Nephron (organoid): ENCODE results near the gene SUPV3L1.
"Not testable (repeated sequence)": the region's sequence is repeated elsewhere in the genome, so short reads cannot be mapped to it uniquely, and the experiment has no call there.

Experiments used
- H3K27ac Mint-ChIP-seq, 3 experiments: 2 replicates each; pipeline ENCODE4 v1.8.0; 2020; ENCODE audit warnings: mixed read lengths in 3 of 3, mild to moderate bottlenecking in 2 of 3, moderate library complexity in 1 of 3
- H3K27me3 Mint-ChIP-seq: 2 replicates; pipeline ENCODE4 v1.8.0; 2021; ENCODE audit warnings: low read depth, mild to moderate bottlenecking, moderate library complexity, mixed read lengths
- H3K36me3 Mint-ChIP-seq: 2 replicates; pipeline ENCODE4 v1.8.0; 2020; ENCODE audit warnings: low read depth, mixed read lengths
- H3K4me1 Mint-ChIP-seq: 2 replicates; pipeline ENCODE4 v1.8.0; 2020; ENCODE audit warnings: mixed read lengths
- H3K4me3 Mint-ChIP-seq, 3 experiments: 2 replicates each; pipeline ENCODE4 v1.8.0; 2020; ENCODE audit warnings: mild to moderate bottlenecking in 3 of 3, mixed read lengths in 3 of 3, moderate library complexity in 2 of 3
- H3K9me3 Mint-ChIP-seq: 2 replicates; pipeline ENCODE4 v1.8.0; 2020; ENCODE audit warnings: mixed read lengths
- CTCF ChIP-seq, 3 experiments: fragments of 200-600 bp; sonication (generic); IDR thresholded peaks; one replicate each; pipeline ENCODE4 v1.5.0; 2021; ENCODE audit warnings: antibody characterized with exemption in 3 of 3; ENCODE audit not compliant: unreplicated experiment in 3 of 3

The SUPV3L1 gene

GRCh38 chr10:69168493-69168892, 11.5 kb upstream of the SUPV3L1 start:
- Mint-ChIP-seq H3K4me1 (no peaks in the 10 kb centered on the region), H3K4me3 (no peak overlapping the region), H3K9me3 (no peaks in the 10 kb centered on the region), H3K36me3 (peaks cover 35% of the 10 kb centered on the region), H3K27me3 (no peaks in the 10 kb centered on the region), H3K27ac (no peak overlapping the region)
- TF ChIP-seq CTCF (IDR thresholded peaks at IDR 0.05; ENCODE audit: unreplicated experiment in 3 of 3), result no peak

GRCh38 chr10:69172241-69172982, 7.6 kb upstream of the SUPV3L1 start:
- Mint-ChIP-seq H3K36me3 (peaks cover 27% of the 10 kb centered on the region), H3K9me3 (no peaks in the 10 kb centered on the region), H3K4me3 (no peak overlapping the region), H3K4me1 (no peaks in the 10 kb centered on the region), H3K27me3 (no peaks in the 10 kb centered on the region), H3K27ac (no peak overlapping the region)
- no peak for TF ChIP-seq CTCF (IDR thresholded peaks at IDR 0.05; ENCODE audit: unreplicated experiment in 3 of 3)

- H3K4me1 Mint-ChIP-seq, H3K27me3 Mint-ChIP-seq, H3K27ac Mint-ChIP-seq, H3K4me3 Mint-ChIP-seq, H3K9me3 Mint-ChIP-seq: not testable (repeated sequence)
- H3K36me3 Mint-ChIP-seq, result peaks cover 15% of the 10 kb centered on the region
These were observed 4.7 kb upstream of the SUPV3L1 start for GRCh38 chr10:69175326-69175725.

- H3K4me3 Mint-ChIP-seq, result peak overlapping the region in 2 of 3 experiments; percentile 3 to 10
- peaks cover 3% of the 10 kb centered on the region for H3K36me3 Mint-ChIP-seq
- peaks cover 16% of the 10 kb centered on the region for H3K4me1 Mint-ChIP-seq
- no peaks in the 10 kb centered on the region for H3K9me3 Mint-ChIP-seq
- TF ChIP-seq CTCF (IDR thresholded peaks at IDR 0.05; ENCODE audit: unreplicated experiment in 3 of 3), result no peak
- H3K27ac Mint-ChIP-seq, result no peak overlapping the region
- H3K27me3 Mint-ChIP-seq, result no peaks in the 10 kb centered on the region
These were observed 3.2 kb upstream of the SUPV3L1 start for GRCh38 chr10:69176823-69177222.

- Mint-ChIP-seq H3K4me3 (peak overlapping the region; percentile 96 to 99 (median 98)), H3K4me1 (peaks cover 23% of the 10 kb centered on the region), H3K9me3 (no peaks in the 10 kb centered on the region), H3K27me3 (no peaks in the 10 kb centered on the region), H3K27ac (peak overlapping the region; percentile 100), H3K36me3 (peaks cover 3% of the 10 kb centered on the region)
- TF ChIP-seq CTCF (IDR thresholded peaks at IDR 0.05; ENCODE audit: unreplicated experiment in 3 of 3), result no peak
These were observed 818 bp upstream of the SUPV3L1 start for GRCh38 chr10:69179089-69179742.

GRCh38 chr10:69180525-69181204, 631 bp downstream of the SUPV3L1 start:
- Mint-ChIP-seq H3K27ac (peak overlapping the region; percentile 100), H3K9me3 (no peaks in the 10 kb centered on the region), H3K36me3 (peaks cover 4% of the 10 kb centered on the region), H3K27me3 (no peaks in the 10 kb centered on the region), H3K4me3 (peak overlapping the region; percentile 96 to 99 (median 98)), H3K4me1 (peaks cover 23% of the 10 kb centered on the region)
- no peak for TF ChIP-seq CTCF (IDR thresholded peaks at IDR 0.05; ENCODE audit: unreplicated experiment in 3 of 3)
